Breast epithelium (tissue), 3 donors: ENCODE data around the gene SPTLC1.

Experiments
- POLR2A ChIP-seq: fragments of 450-650 bp; IDR thresholded peaks from one replicate; pipeline ENCODE4 v1.6.1; 2016; ENCODE audit warnings: antibody characterized with exemption, mild to moderate bottlenecking, moderate library complexity
- POLR2AphosphoS5 ChIP-seq, 3 donors: sonication (generic); formaldehyde crosslinking; IDR thresholded peaks; one replicate each; pipeline ENCODE4 v1.6.1; 2017; ENCODE audit warnings: antibody characterized with exemption in 3 of 3
- TF ChIP-seq, protein P1 (sequence below), 3 donors: fragments of 450-650 bp; IDR thresholded peaks; one replicate each; pipeline ENCODE4 v1.5.1; 2016 to 2017; ENCODE audit warnings: antibody characterized with exemption in 3 of 3, mild to moderate bottlenecking in 3 of 3, moderate library complexity in 3 of 3

DNA sequence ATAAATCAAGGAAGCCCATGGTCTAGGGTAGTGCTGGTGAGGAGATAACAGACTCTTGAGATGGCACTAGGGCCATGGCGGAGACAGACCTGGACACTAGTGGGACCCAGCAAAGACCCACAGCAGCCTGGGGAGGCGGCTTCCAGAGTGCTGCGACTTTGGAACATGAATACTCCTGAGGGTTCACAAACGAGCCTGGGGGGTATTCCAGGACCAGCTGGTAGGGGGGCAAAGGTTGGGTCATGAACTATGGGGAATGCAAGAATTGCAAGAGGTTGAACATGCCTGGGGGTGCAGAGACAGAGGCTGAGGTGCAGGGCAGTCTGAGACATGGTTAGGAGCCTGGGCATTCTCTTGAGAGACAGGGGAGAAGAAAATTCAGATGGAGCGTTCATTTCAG lies 43.8 kb upstream of the SPTLC1 start:
- TF ChIP-seq, protein P1, sequence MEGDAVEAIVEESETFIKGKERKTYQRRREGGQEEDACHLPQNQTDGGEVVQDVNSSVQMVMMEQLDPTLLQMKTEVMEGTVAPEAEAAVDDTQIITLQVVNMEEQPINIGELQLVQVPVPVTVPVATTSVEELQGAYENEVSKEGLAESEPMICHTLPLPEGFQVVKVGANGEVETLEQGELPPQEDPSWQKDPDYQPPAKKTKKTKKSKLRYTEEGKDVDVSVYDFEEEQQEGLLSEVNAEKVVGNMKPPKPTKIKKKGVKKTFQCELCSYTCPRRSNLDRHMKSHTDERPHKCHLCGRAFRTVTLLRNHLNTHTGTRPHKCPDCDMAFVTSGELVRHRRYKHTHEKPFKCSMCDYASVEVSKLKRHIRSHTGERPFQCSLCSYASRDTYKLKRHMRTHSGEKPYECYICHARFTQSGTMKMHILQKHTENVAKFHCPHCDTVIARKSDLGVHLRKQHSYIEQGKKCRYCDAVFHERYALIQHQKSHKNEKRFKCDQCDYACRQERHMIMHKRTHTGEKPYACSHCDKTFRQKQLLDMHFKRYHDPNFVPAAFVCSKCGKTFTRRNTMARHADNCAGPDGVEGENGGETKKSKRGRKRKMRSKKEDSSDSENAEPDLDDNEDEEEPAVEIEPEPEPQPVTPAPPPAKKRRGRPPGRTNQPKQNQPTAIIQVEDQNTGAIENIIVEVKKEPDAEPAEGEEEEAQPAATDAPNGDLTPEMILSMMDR (IDR thresholded peaks at IDR 0.05) = no peak
- TF ChIP-seq POLR2AphosphoS5 (IDR thresholded peaks at IDR 0.05) (no peak), POLR2A (no peak)
